Measurements from ENCODE around the gene ZSWIM9. TPM values are rescaled to one million over a fixed set of nuclear protein-coding genes. Genes with fewer than 3 reads are reported as not detected.

Gene ZSWIM9
- total RNA-seq, 4 donors from 2014 or later, result 3.3 to 24.7 (median 5.2) TPM

GRCh38 chr19:48171710-48172109 lies 1.2 kb downstream of the ZSWIM9 start:
- TF ChIP-seq EP300 (IDR thresholded peaks at IDR 0.05; ENCODE audit: low read depth) (no peak), POLR2A (IDR thresholded peaks at IDR 0.05) (no peak), CTCF (IDR thresholded peaks at IDR 0.05) (no peak), POLR2AphosphoS5 (IDR thresholded peaks at IDR 0.05) (no peak)

GRCh38 chr19:48174445-48175030 lies 4.1 kb downstream of the ZSWIM9 start:
- H3K4me3 ChIP-seq, result no peak overlapping the region
- no peaks in the 10 kb centered on the region for H3K9me3 ChIP-seq
- no peak for TF ChIP-seq POLR2A (IDR thresholded peaks at IDR 0.05)
- no peak for TF ChIP-seq CTCF (IDR thresholded peaks at IDR 0.05)
- TF ChIP-seq EP300 (IDR thresholded peaks at IDR 0.05; ENCODE audit: low read depth), result no peak
- TF ChIP-seq POLR2AphosphoS5 (IDR thresholded peaks at IDR 0.05), result no peak
- no peak for DNase-seq
- WGBS, 2 donors (ENCODE audit: low coverage in 1 of 2), result 82 to 88% methylated on average over 5 to 6 of the region's 6 CpGs
- peaks cover 0 to 10% (median 8%) of the 10 kb centered on the region in 4 donors for H3K4me1 ChIP-seq
- intact Hi-C loops (cut with DNase I; ENCODE audit: low total_unique reads), result no loop called here
- no peak overlapping the region for H3K27ac ChIP-seq
- in situ Hi-C loops (cut with MboI; ENCODE audit: low pct_ligation_motif_present in 1 of 4, low pct_unique_long_range_greater_than_20kb in 1 of 4, low sequenced_read_pairs in 3 of 4), result loop anchor here in 1 of 4 donors (25.0 kb wide), 1 partner anchor 212 kb away; no protein-coding TSS in a partner anchor
- peaks cover 0 to 10% (median 0%) of the 10 kb centered on the region in 4 donors for H3K36me3 ChIP-seq
- H3K27me3 ChIP-seq, result no peaks in the 10 kb centered on the region

More at GRCh38 chr19:48171710-48172109, 1.2 kb downstream of the ZSWIM9 start:
- DNase-seq, result no peak
- 91% methylated on average over 37 of the region's 37 CpGs; no CpG with 5 or more reads in 1 of the 2 donors for WGBS, 2 donors (ENCODE audit: low coverage in 1 of 2)
- H3K4me1 ChIP-seq, result peaks cover 0 to 17% (median 13%) of the 10 kb centered on the region in 4 donors
- no peaks in the 10 kb centered on the region for H3K27me3 ChIP-seq
- no peak overlapping the region for H3K4me3 ChIP-seq
- no peaks in the 10 kb centered on the region for H3K9me3 ChIP-seq
- peaks cover 0 to 10% (median 0%) of the 10 kb centered on the region in 4 donors for H3K36me3 ChIP-seq
- intact Hi-C loops (cut with DNase I; ENCODE audit: low total_unique reads) (no loop called here), in situ Hi-C loops (cut with MboI; ENCODE audit: low pct_ligation_motif_present in 1 of 4, low pct_unique_long_range_greater_than_20kb in 1 of 4, low sequenced_read_pairs in 3 of 4) (loop anchor here in 1 of 4 donors (25.0 kb wide), 1 partner anchor 209 kb away; no protein-coding TSS in a partner anchor)
- no peak overlapping the region for H3K27ac ChIP-seq

- no peaks in the 10 kb centered on the region for H3K9me3 ChIP-seq
- no peak for TF ChIP-seq CTCF (IDR thresholded peaks at IDR 0.05)
- WGBS, 2 donors (ENCODE audit: low coverage in 1 of 2), result 70 to 94% methylated on average over 2 to 10 of the region's 10 CpGs
- H3K4me1 ChIP-seq, result peaks cover 0 to 10% (median 7%) of the 10 kb centered on the region in 4 donors
- H3K4me3 ChIP-seq, result no peak overlapping the region
- in situ Hi-C loops (cut with MboI; ENCODE audit: low pct_ligation_motif_present in 1 of 4, low pct_unique_long_range_greater_than_20kb in 1 of 4, low sequenced_read_pairs in 3 of 4) (no loop called here), intact Hi-C loops (cut with DNase I; ENCODE audit: low total_unique reads) (no loop called here)
- no peak overlapping the region for H3K27ac ChIP-seq
- no peak for DNase-seq
- H3K36me3 ChIP-seq, result peaks cover 0 to 10% (median 0%) of the 10 kb centered on the region in 4 donors
- no peaks in the 10 kb centered on the region for H3K27me3 ChIP-seq
These were observed 5.1 kb downstream of the ZSWIM9 start for GRCh38 chr19:48175578-48175977.

- peaks cover 0 to 6% (median 3%) of the 10 kb centered on the region in 4 donors for H3K4me1 ChIP-seq
- H3K36me3 ChIP-seq, result peaks cover 0 to 13% (median 0%) of the 10 kb centered on the region in 4 donors
- H3K27ac ChIP-seq, result no peak overlapping the region
- no peak overlapping the region for H3K4me3 ChIP-seq
- H3K9me3 ChIP-seq, result peaks cover 0 to 1% of the 10 kb centered on the region in 2 donors
- 94 to 100% methylated on average over 2 to 3 of the region's 3 CpGs for WGBS, 2 donors (ENCODE audit: low coverage in 1 of 2)
- no peak for DNase-seq
- in situ Hi-C loops (cut with MboI; ENCODE audit: low pct_ligation_motif_present in 1 of 4, low pct_unique_long_range_greater_than_20kb in 1 of 4, low sequenced_read_pairs in 3 of 4), result no loop called here
- no peaks in the 10 kb centered on the region for H3K27me3 ChIP-seq
- TF ChIP-seq POLR2AphosphoS5 (IDR thresholded peaks at IDR 0.05), result no peak
- TF ChIP-seq EP300 (IDR thresholded peaks at IDR 0.05; ENCODE audit: low read depth), result no peak
- no peak for TF ChIP-seq POLR2A (IDR thresholded peaks at IDR 0.05)
- no peak for TF ChIP-seq CTCF (IDR thresholded peaks at IDR 0.05)
- intact Hi-C loops (cut with DNase I; ENCODE audit: low total_unique reads), result no loop called here
These were observed 5.7 kb downstream of the ZSWIM9 start for GRCh38 chr19:48176226-48176625.

Data from transverse colon (tissue), 4 donors.